ENCODE data around the gene TMEM181.
"Not testable (repeated sequence)": the region's sequence is repeated elsewhere in the genome, so short reads cannot be mapped to it uniquely, and the experiment has no call there.

Gene TMEM181

GRCh38 chr6:158538741-158539140, 21.1 kb upstream of the TMEM181 start:
- DNase-seq: no peak

- no peak for DNase-seq
Observed at GRCh38 chr6:158539413-158539812, 20.5 kb upstream of the TMEM181 start.

GRCh38 chr6:158539881-158540280, 20.0 kb upstream of the TMEM181 start:
- no peak for DNase-seq

- no peak for DNase-seq
Observed at GRCh38 chr6:158543606-158544185, 16.2 kb upstream of the TMEM181 start.

- no peak for DNase-seq
Observed at GRCh38 chr6:158544428-158544827, 15.5 kb upstream of the TMEM181 start.

- no peak for DNase-seq
Observed at GRCh38 chr6:158545043-158545966, 14.6 kb upstream of the TMEM181 start.

- no peak for DNase-seq
Observed at GRCh38 chr6:158548418-158549161, 11.3 kb upstream of the TMEM181 start.

- no peak for DNase-seq
Observed at GRCh38 chr6:158552055-158552795, 7.7 kb upstream of the TMEM181 start.

DNA sequence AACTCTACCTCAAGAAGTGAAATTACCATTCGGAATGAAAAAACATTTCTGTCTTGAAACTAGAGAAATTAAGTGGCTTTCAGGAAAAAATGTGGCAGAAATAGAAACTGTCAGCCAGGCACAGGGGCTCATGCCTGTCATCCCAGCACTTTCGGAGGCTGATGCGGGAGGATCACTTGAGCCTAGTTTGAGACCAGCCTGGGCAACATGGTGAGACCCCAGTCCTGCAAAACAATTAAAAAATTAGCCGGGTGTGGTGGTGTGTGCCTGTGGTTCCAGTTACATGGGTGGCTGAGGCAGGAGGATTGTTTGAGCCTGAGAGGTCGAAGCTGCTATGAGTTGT, 7.1 kb upstream of the TMEM181 start:
- DNase-seq: no peak

DNA sequence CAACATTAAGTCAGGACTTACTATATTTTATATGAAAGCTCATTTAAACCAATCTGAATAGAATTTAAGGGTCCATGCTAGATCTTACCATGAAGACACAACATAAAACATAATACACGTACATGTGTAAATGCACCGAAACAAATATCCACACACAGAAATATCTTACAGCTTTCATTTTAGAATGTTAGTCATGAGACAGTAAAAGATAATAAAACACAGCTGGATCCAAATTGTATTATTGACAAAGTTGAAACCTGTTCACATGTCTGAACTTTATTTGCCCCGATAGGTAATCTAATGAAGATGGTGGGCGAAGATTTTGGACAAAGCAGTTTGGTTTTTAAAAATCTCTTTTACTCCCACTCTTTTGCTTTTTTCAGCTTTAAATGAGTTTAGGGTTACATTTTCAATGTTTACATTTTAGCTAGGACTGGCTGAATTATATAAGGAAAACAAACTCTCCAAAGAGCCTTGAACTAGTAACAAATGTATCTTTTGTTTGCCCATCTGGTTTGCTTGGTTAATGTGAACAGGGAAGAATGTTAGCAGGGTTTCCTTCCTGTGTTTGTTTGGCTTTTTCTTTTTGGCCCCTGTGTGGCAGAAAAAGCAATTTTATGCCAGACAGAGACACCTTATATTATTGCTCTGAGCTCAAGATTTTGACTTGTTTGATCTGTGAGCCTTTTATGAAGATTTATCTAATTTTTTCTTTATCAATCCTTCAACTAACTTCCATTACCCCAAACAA, 5.1 kb upstream of the TMEM181 start:
- DNase-seq: no peak

GRCh38 chr6:158556113-158556512, 3.8 kb upstream of the TMEM181 start:
- no peak for DNase-seq

DNA sequence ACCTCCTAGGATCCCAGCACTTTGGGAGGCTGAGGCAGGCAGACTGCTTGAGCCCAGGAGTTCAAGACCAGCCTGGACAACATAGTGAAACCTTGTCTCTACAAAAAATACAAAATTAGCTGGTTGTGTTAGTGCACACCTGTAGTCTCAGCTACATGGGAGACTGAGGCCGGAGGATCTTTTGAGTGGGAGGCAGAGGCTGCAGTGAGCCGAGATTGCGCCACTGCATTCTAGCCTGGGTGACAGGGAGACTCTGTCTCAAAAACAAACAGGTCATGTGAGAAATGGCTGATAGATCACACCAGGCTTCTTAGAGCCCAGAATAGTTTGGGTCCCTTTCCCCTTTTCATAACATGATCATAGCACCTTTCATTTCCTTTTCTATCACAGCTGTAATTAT, 2.8 kb upstream of the TMEM181 start:
- not testable (repeated sequence) for DNase-seq

- no peak for DNase-seq
Observed at GRCh38 chr6:158557927-158558326, 2.0 kb upstream of the TMEM181 start.

DNA sequence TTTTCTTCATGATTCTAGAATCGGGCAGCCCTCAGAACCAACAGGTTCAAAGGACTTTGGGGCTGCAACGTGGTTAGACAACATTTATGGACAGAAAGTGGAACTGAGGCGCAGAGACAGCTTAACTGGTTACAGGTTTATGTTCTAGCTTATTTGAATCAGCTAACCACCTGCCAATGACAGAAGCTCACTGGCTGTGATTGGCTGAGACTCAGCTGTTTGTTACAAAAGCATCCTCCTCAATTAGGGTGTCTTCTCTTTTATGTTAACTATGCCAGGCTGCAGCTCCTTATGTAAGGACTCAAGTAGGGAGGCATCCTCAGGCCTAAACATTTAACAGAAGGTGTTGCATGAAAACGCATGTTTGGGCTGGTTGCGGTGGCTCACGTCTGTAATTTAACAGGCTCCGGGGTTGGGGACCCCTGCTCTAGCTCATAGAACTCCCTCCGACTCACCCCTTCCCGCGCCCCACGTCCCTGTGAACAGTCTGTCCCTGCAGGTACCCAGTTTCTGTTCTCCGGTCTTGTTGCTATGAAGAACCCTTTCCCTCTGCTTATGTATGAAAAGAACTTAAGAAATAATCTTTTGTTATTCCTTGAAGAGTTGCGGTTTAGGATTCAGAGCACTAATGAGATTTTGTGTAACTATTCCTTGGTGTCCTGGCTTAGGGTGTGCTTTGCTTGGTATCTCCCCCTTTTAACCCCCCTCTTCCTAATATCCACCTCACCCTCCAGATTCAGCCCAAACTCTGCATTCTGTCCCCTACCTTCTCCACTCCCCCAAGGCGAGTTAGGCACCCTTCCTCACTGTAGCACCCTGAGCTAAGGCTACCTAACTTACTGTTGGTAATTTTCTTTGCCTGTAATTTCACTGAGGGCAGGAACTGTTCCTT, 1.2 kb upstream of the TMEM181 start:
- no peak for DNase-seq

DNA sequence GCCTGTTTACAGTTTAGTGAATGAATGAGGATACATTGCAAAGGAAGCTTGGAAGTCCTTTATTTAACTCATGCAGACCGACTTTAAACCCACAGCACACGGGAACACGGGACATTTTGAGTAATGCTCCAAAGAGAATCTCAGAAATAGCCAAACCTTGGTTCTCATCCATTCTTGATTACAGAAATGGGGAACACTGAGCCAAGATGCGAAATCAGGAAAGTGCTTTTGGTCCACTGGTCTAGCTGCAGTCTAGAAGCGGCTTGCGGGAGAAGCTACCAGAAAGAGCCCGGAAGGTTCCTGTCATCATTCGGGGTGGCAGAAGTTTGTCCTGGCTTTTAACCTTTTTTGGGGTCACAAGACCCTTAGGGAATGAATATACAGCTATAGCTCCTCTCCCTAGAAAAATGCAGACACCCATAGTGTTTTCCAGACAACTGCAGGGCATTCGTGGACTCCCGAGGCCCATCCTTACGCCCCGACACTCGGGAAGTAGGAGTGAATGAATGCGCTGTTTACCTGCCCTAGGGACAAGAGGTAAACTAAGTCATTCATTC, 475 bp upstream of the TMEM181 start:
- DNase-seq: no peak

- no peak for DNase-seq
Observed at GRCh38 chr6:158560836-158561320, 987 bp downstream of the TMEM181 start.

- no peak for DNase-seq
Observed at GRCh38 chr6:158561321-158561884, 1.5 kb downstream of the TMEM181 start.

DNA sequence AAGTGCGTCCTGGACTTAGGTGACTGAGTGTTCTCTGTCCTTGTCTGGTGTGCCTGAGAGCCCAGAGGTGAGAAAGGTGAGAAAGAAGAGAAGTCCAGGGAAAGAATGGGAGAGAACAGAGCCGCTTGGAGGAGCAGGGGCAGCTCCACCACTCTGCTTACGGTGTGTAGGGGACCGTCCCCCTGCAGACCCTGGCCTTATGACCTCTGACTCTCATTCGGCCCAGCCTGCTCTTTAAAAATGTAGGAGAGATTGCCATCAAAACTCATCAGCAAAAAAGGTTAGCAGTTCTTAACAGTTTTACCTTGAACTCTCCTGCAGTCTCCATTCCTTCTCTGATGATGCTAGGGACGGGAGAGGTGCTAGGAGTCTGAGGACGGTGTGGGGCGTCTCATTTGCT, 2.0 kb downstream of the TMEM181 start:
- DNase-seq: no peak

DNA sequence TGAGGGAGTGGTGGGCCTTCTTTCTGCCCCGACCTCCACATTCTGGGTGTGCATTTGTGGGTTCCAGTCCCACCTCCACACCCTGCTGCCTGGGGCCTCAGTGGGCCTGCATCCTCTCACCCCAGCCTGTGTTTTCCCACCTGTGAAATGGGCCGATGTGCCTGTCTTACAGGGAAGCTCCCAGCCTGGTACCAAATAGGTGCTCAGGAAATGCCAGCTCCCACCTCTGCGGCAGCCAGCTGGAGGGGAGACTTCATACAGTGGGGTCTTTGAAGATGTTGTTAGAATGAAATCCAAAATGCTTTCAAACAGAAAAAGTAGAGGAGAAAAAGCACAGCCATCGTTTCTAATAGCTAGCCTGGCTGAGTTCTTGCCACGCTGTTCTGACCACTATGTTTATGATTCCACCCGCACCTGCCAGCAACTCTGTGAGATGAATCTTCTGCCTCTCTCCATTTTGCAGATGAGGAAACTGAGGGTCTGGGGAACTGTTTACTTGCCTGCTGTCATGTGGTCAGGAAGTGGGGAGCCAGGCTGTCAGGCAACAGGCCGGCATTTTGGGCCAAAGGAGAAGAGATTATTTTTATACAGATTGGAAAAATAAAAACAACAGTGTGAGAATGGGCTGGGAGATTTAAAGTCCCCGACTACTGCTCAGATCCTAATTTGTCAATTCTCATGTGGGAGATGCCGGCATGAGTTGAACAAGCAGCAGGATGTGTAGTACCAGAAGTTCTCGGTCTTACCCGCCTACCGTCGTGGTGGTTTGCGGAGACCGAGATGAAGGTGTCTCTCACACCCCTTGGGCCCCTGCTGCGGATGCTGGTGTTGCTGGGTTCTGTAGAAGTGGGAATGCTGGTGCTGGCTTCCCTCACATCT, 4.6 kb downstream of the TMEM181 start:
- no peak for DNase-seq

DNA sequence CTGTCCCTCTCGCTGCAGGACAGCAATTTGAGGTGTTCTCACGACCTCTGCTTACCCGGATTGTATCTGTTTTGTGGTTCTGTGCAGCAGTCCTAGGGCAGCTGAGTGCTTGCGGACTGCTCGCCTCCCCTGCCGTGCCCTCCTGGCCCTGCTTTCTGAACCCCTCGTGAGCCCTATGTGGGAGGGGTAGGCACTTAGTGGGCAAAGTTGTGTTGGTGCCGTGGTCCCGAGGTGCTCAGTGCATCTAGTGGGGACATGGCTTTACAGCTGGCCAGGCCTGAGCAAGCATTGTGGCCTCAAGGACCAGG, 5.2 kb downstream of the TMEM181 start:
- no peak for DNase-seq

All from activated T-cell treated with anti-CD3 and anti-CD28 coated beads for 4 hours (primary cell).